Fibroblast of upper back skin (primary cell): ENCODE data around the gene KRTAP13-2.

Source experiments
- DNase-seq: peaks from one replicate; pipeline ENCODE4 v3.0.0-alpha.2; 2013

KRTAP13-2 gene, protein sequence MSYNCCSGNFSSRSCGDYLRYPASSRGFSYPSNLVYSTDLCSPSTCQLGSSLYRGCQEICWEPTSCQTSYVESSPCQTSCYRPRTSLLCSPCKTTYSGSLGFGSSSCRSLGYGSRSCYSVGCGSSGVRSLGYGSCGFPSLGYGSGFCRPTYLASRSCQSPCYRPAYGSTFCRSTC

GRCh38 chr21:30372139-30372770, at the start of gene KRTAP13-2:
Gene KRTAP13-2, minus strand, starts transcription at chr21:30372271. Its CDS starts 58 bp downstream, at chr21:30372213.
- DNase-seq: no peak

DNA sequence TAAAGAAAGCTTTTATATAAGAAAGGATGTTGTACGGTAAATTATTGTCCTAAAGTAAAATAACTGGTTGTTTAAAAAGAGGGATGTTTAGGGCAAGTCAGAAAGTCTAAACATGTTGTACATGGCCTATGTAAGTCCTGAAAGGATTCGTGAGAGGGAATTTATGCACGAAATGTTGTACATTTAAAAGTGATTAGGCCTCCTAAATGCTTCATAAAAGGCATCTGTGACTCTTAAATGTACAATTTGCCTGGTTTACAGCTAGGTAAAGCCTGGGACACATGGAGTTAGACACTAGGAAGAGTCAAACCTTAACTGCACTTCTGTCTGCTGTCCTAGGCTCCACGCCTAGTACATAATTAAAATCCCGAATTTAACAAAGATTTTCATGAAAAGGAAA, 43.9 kb upstream of the KRTAP13-2 start:
- DNase-seq: no peak

DNA sequence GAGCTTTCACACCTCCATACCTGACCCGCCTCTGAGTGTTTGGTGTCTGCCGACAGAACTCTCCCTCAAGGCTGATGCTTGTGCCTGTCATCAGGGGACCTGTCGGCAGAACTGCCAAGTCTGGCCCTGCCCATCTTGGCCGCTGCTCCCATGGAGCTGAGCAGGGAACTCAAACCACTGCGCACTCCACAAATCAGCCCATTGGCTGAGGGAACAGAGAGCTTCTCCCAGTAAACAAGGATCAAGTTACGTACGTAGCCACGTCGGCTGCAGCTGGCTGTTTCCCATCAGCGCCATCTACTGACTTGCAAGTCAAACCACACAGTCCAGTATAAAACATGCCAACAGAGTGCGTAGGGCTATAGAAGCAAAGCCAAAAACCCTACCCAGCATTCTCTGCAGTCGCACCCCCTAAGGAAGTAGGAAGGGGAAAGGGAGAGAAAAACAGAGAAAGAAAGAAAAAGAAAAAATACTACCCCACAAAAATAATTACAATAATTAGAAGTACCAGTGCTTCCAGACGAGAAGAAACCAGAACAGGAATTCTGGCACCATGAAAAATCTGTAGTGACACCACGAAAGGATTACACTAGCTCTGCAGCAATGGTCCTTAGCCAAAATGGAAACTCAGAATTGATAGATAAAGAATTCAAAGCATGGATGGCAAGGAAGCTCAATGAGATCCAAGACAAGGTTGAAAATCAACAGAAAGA, 36.9 kb upstream of the KRTAP13-2 start:
- peak; percentile 48 for DNase-seq

GRCh38 chr21:30395731-30396130, 23.7 kb upstream of the KRTAP13-2 start, which contains the start of gene KRTAP13-1:
Gene KRTAP13-1, plus strand, starts transcription at chr21:30396031. Its CDS starts 56 bp downstream, at chr21:30396087.
- no peak for DNase-seq

- no peak for DNase-seq
Measured at GRCh38 chr21:30391492-30392025, 19.5 kb upstream of the KRTAP13-2 start.

DNA sequence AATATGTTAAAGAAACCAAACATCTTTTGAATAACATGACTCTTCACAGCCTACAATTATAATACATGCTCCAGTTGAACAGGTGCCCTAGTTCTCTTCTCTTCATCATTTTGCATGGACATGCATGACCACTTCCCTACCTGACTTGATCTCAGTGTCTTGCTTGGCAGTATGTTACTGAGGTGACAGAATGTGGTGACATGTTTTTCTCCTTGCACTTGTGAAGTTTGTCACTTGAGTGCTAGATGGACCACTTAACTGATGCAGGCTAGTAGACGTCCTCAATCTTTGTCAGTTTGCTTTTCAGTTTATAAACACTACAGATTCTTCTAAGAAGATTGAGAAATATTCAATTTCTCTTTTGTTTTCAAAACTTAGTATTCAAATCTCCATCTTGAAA, 10.1 kb upstream of the KRTAP13-2 start:
- no peak for DNase-seq

- no peak for DNase-seq
Measured at GRCh38 chr21:30355906-30356305, 16.2 kb downstream of the KRTAP13-2 start.

- no peak for DNase-seq
Measured at GRCh38 chr21:30354308-30355005, 17.6 kb downstream of the KRTAP13-2 start.

GRCh38 chr21:30351534-30351933, 20.5 kb downstream of the KRTAP13-2 start:
- no peak for DNase-seq

DNA sequence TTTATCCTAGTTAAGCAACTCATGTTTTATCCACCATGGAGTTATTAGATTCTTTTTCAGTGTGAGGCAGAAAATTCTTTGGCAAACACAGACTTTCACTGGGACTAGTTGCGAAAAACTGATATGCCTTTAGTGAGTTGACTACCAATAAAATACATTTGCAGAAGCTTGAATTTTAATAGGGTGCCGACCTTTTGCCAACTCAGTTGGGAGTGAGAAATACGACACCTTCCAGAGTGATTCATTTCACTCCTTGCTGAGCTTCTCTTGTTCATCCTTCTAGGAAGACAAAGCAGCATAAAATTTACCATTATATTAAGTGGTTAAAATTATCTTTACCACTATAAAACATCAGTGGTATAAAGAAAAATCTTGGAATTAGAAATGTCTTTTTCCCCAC, 22.5 kb downstream of the KRTAP13-2 start:
- peak; percentile 3 for DNase-seq

DNA sequence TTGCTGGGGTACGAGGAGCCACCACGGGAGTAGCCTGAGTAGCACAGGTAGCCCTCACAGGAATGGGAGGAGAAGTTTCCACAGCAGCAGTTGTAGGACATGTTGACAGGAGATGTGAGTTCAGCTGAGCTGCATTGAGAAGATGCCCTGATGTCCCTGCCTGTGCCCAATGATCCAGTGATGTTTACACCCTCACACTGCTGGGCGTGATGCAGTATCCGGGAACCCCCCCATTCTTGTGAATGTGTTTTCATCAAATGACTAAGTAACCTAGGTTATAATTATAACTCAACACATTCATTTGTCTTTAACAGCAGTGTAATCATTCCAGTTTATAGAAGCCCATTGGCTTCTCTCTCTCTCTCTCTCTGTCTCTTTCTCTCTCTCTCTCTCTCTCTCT, 23.6 kb downstream of the KRTAP13-2 start, which contains the start of gene KRTAP23-1:
Gene KRTAP23-1, minus strand, starts transcription at position 101 of the 400 bp plus-strand sequence. Its CDS starts 0 bp downstream, at position 101.
- DNase-seq: no peak

DNA sequence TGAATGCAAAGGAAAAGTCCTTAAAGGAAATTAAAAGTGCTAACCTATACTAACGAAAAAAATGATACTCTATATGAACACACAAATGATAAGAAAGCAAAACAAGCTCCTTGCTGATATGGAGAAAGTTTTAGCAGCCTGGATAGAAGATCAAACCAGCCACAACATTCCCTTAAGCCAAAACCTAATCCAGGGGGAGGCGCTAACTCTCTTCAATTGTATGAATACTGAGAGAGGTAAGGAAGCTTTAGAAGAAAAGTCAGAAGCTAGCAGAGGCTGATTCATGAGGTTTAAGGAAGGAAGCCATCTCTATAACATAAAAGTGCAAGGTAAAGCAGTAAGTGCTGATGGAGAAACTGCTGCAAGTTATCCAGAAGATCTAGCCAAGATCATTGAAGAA, 27.1 kb downstream of the KRTAP13-2 start:
- no peak for DNase-seq

DNA sequence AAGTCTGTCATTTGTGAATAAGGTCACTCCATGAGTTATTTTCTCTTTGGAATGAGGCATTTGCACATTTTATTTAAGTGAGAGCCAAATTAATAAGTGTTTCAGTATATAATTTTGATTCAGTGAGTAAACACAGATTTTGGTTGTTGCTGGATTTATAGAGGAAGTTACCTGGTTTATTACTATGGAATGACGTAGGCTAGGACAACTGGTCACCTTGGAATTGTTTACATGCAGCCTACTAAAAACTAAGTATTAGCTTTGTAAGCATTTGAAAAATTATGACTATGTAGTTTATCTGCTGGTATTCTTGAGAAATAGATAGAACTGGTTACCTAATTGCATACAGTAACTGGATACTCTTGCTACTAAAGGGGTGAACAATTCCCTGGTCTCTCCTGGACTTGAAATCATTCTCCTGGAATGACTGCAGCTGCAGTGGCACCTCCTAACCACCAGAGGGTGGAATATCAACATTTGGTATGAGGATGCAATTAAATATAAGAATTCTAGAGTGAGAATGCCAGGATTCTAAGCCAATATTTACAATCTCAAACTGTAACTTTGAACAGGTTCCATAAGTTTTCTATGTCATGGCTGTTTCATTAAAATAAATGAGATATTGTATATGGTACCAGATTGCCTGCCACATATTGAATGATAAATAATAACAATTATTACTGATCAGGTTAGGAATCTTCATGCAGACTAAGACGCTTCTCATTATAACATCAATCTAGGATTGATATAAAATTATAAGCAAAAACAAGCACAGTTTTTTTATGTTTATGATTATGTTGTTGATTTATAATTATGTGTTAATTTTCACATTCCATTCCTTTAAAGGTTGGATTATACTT, 31.1 kb downstream of the KRTAP13-2 start:
- peak; percentile 32 for DNase-seq

GRCh38 chr21:30338717-30339116, 33.4 kb downstream of the KRTAP13-2 start:
- DNase-seq: no peak

GRCh38 chr21:30337772-30338171, 34.3 kb downstream of the KRTAP13-2 start:
- no peak for DNase-seq

DNA sequence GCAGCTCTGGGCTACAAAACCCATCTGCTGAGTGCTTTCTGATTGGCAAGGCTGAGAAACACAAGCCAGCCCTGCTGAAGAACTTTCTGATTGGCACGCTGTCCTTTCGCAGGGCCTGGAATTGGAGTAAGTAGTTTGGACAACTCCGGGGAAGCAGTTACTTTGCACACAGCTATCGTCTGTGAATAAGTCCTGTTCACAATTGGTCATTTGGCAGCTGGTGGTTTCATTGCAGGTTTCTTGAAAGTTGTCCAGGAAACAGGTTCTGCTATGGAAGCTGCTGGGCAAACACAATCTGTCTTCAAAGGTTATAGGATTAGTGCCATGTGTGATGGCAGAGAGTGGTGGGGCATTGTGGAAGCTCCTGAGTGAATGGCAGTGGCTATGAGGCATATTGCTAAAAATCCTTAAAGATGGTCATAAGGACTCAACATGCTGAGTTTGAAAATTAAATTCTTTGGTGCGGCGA, 34.8 kb downstream of the KRTAP13-2 start, which contains the start of gene KRTAP27-1:
Gene KRTAP27-1, minus strand, starts transcription at position 419 of the 469 bp plus-strand sequence. Its CDS starts 26 bp downstream, at position 393.
- no peak for DNase-seq

GRCh38 chr21:30336596-30336995, 35.5 kb downstream of the KRTAP13-2 start:
- DNase-seq: peak; percentile 55

DNA sequence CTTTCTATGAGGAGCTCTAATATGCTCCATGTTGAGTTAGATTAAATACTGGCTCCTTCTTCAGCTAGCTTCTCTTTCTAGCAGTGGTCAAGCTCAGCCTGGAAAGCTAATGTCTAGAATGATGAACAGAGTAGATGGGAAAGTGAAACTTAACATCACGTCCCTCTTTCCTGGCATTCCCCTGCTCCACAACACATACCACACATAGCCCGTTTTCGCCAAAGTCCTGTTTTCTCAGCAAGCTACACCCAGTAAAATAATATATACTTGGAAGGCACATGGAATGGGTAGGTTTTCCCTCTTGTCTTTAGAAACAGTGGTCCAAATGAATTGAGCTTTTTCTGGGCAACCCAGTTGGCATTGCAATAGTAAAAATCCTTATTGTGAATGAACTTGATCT, 38.3 kb downstream of the KRTAP13-2 start:
- no peak for DNase-seq

GRCh38 chr21:30332681-30333080, 39.4 kb downstream of the KRTAP13-2 start:
- DNase-seq: peak; percentile 16

DNA sequence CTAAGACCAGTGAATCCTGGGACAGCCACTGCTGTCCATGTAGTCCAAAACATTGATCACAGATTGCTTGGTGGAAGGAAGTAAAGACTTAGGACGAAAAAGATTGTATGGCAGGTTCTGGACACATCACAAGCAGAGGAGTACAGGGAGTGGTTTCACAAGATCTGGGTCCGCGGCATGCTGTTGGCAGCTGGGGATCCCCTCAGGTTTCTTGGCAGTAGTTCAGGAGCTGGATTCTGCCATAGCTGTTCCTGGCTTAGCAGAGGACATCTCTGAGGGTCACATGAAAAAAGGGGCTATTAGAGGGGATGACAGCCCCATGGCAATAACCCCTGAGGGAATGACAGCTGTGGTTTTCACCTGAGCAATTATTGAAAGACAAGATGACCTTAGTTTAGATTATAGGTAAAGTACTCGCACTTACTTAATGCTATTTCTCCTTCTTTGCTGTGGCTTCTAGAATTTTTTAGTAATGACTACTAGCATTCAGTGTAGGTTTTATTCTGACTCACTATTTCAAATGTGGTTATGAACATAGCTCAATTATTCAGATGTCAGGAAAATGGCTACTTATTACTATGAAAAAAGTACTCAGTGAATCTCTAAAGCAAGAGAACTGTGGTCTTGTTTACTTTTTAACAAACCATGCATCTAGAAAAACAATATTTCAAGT, 42.7 kb downstream of the KRTAP13-2 start:
- peak; percentile 34 for DNase-seq

DNA sequence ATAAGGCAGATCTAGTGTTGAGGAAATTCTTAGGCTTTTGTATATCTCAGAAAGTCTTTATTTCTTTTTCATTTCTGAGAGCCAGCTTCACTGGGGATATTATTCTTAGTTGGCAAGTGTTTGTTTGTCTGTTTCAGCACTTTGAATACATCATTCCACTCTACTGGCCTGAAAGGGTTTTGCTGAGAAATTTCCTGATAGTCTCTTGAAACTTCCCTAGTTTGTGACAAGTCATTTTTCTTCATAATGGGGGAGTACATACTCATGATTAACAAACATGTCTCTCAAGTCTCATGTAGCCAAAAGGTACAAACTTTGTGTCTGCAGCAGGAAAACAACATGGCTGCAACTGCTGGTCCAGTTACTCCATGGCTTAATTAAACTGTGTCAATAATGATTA, 45.7 kb downstream of the KRTAP13-2 start:
- DNase-seq: no peak
